GM20431 (cell line): ENCODE results near the gene RUSF1.

Source experiments
- in situ Hi-C: fragments of 300-500 bp; cut with MseI, MboI; formaldehyde crosslinking; loops from one replicate; pipeline ENCODE4 v1.15.0; 2020; ENCODE audit warnings: low sequenced_read_pairs; ENCODE audit not compliant: unreplicated experiment

RUSF1 gene

DNA sequence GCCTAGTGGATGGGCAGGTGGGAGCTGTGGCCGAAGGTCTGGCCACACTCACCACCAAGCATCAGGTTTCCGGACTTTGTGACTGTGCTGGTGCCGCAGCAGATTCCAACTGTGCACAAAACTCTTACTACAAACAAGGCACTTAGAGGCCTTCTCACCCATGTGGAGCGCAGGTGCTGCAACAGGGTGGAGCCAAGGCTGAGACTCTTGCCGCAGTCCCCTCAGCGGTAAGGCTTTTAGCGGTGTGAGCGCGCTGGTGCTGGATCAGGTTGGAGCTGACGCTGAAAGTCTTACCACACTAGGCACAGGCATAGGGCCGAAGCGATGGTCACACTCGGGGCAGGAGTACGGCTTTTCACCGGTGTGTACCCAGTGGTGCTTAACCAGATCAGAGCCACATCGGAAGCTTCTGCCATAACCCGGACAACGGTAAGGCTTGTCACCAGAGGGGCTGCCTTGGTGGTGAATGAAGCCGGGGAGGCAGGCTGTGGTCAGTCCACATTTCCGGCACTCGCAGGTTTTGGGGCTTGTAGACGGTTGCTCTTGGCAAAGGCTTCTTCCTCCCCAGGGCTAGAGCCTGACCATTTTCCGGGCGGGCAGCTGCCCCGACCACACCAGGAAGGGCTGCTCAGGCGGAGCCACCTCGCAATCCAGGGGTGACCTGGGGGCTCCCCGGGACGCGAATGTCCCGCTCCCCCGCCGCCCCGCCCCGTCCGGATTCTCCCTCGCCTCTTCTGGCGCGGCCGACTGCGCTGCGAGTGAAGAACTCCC, 49.9 kb downstream of the RUSF1 start:
- in situ Hi-C loops = no loop called here

GRCh38 chr16:31456988-31457360, 51.2 kb downstream of the RUSF1 start:
- in situ Hi-C loops = no loop called here

DNA sequence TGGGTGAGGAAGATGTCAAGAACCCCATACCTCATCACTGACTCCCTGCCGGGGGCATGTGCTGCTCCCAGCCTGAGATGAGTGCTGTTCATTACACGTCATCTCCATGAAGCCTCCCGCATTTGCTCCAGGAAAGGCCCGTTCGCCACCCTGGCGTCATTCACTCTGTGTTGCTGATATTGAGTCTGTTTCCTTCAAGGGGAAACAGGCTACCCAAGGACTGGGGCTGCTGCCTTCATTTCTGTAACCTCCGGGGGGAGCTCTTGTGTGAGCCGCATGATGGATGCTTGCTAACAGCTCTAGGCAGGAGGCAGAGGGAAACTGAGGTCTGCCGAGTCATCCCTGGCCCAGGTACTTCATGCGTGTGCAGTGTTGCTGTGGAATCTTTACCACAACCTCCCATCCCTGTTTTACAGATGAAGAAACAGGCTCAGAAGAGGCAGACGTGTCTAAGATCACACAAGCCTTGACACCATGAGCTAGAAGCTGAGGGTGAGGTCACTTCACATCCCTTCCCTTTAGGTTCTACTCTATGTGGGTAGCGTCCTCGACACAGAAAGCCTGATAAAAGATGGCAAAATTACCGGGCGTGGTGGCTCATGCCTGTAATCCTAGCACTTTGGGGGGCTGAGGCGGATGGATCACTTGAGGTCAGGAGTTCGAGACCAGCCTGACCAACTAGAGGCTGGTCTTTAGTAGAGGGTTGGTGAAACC, 52.4 kb downstream of the RUSF1 start:
- in situ Hi-C loops = no loop called here

DNA sequence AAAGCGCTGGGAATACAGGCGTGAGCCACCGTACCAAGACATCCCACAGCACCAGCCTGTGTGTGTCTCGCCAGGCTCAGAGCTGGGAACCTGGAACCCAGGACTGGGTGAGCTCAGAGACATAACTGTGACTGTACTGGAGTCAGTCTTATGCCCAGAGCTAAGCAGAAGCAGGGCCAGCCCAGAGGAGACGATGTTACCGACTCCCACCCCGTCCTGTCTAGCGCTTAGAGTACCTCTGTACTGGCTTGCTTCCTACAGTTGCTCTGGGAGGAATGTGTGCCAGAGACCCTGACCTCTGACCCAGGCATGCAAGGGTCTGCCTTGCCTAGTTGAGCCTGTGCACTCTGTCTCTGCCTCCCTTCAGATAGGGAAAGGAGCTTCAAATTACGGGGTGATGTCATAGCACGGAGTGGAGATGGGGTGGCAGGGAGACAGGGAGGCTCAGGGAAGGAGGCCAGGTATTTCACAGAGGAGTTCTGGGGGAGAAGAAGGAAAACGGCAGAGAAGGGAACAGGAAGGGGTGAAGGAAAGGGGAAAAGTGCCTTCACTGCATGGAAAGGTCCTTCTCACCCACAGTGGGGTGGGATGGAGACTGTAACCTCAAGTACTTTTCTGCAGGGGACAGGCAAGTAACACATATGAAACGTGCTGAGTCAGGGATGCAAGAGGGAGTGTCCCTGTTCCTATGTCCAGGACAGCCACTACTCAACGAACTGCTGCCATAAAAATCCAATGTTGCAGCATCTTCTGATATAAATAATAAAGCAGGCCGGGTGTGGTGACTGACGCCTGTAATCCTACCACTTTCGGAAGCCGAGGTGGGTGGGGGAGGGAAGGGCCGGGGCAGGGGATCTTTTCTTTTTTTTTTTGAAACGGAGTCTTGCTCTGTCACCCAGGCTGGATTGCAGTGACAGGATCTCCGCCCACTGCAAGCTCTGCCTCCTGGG, 54.7 kb downstream of the RUSF1 start:
- in situ Hi-C loops = no loop called here

GRCh38 chr16:31452631-31453106, 55.5 kb downstream of the RUSF1 start:
- in situ Hi-C loops = no loop called here

DNA sequence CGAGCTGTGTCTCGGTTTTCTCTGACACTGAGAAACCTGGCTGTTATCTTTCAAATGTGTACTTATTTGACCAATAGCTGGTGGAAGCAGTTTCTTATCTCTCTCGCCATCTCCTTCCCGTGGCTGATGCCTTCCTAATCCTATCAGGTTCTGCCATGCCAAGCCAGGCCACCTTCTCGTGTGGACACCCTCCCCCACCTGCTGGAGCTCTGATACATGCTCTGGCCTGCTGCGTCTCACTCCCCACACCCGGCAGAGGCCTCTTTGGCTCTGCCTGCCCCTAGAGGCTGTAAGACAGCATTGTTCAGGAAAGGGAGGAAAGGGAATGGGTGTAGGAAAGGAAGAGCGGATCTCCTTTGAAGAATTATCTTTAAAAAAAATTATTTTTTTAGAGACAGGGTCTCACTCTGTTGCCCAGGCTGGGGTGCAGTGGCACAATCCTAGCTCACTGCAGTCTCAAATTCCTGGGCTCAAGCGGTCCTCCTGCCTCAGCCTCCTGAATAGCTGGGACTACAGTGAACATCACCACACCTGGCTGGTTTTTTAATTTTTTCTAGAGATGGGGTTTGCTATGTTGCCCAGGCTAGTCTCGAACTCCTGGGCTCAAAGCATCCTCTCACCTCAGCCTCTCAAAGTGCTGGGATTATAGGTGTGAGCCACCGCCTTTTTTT, 56.4 kb downstream of the RUSF1 start:
- in situ Hi-C loops = no loop called here

DNA sequence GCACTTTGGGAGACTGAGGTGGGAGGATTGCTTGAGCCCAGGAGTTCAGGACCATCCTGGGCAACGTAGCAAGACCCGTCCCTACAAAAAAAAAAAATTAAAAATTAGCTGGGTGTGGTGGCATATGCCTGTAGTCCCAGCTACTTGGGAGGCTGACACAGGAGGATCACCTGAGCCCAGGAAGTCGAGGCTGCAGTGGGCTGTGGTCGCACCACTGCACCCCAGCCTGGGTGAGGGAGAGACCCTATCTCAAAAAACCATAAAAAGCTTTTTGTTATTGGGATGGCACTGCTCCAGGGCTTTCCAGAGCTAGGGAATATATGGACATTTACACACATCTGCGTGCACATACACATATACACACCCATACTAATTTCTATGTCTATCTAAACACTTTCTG, 57.0 kb downstream of the RUSF1 start:
- in situ Hi-C loops = no loop called here

- in situ Hi-C loops = loop anchor here (25.0 kb wide), 1 partner anchor 459 kb away; the partner anchor contains the start of gene HSD3B7
Observed at GRCh38 chr16:31445931-31446330, 62.3 kb downstream of the RUSF1 start.

GRCh38 chr16:31441956-31442355, 66.2 kb downstream of the RUSF1 start:
- in situ Hi-C loops = loop anchor here (25.0 kb wide), 1 partner anchor 455 kb away; the partner anchor contains the start of gene HSD3B7

DNA sequence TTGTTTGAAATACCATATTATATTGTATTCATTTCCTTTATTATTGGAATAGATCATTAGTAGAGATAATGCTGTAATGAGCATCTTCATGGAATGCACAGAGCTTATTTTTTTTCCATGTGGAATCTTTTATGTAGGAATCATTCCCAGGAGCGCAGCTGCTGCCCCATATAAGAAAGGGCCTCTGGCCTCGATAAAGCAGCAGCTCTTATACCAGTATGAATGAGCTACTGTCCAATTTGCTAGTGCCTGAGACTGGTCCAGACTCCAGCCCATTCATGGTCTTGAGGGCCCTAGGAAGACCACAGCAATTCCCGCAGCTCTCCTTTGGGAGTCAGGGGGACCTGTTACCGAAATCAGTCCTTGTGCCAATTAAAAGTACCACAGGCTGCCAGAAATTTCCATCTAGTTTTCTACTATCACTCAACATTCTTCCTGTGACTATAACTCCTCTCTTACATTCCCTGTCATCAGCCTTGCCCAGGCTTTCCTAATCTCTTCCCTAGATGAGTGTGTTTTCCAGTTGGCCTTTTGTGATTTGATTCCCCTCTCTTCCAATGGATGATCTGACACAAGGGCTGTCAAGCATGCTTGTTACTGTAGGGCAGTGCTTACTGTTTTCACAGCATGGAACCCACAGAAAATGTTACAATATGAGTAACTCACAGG, 67.5 kb downstream of the RUSF1 start:
- in situ Hi-C loops = loop anchor here (25.0 kb wide), 1 partner anchor 453 kb away; the partner anchor contains the start of gene HSD3B7

DNA sequence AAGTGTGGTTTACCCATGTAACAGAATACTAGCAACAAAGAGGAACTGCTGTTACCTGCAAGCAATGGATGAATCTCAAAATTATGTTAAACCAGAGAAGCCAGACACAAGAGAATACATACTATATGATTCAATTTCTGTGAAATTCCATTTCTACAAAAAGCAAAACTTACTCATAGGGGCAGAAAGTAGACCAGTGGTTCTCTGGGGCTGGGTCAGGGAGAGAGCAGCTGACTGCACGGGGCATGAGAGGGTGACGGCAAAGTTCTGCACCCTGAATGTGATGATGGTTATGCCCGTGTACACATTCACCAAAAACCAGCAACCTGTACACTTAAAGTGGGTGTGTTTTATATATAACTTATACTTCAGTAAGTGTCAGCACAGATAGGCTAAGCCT, 68.7 kb downstream of the RUSF1 start:
- in situ Hi-C loops = loop anchor here (25.0 kb wide), 1 partner anchor 452 kb away; the partner anchor contains the start of gene HSD3B7
